SU-DHL-6 (cell line): ENCODE data around the gene ELANE.

ENCODE experiments used
- H2AFZ ChIP-seq: fragments of 200-600 bp; sonication (generic); 2 replicates; pipeline ENCODE4 v1.6.1; 2014; ENCODE audit warnings: low read depth, mild to moderate bottlenecking, moderate library complexity, mixed read lengths, antibody characterized with exemption, low read length; ENCODE audit not compliant: severe bottlenecking
- H3F3A ChIP-seq: fragments of 200-600 bp; shearing (Covaris generic); 2 replicates; pipeline ENCODE4 v1.6.0; 2016; ENCODE audit warnings: antibody characterized with exemption, mild to moderate bottlenecking; ENCODE audit not compliant: insufficient read depth
- H3K27ac ChIP-seq: fragments of 200-600 bp; sonication (generic); 2 replicates; pipeline ENCODE4 v1.5.1; 2016; ENCODE audit warnings: low read depth, mild to moderate bottlenecking, low read length, moderate library complexity, mixed read lengths
- H3K27me3 ChIP-seq: fragments of 200-600 bp; sonication (generic), shearing (Covaris generic); 2 replicates; pipeline ENCODE4 v1.6.0; 2014; ENCODE audit warnings: mild to moderate bottlenecking, low read length
- H3K36me3 ChIP-seq: fragments of 200-600 bp; sonication (generic); 2 replicates; pipeline ENCODE4 v1.6.1; 2014; ENCODE audit warnings: mild to moderate bottlenecking, low read length, mixed read lengths
- H3K4me2 ChIP-seq: fragments of 300-600, 200-600 bp; shearing (Covaris generic), sonication (generic); 2 replicates; pipeline ENCODE4 v1.6.0; 2014; ENCODE audit warnings: low read length, low read depth, mild to moderate bottlenecking; ENCODE audit not compliant: poor library complexity, severe bottlenecking
- H3K4me3 ChIP-seq: fragments of 200-600 bp; sonication (generic); 2 replicates; pipeline ENCODE4 v1.5.1; 2014; ENCODE audit warnings: antibody characterized with exemption, low read length, mild to moderate bottlenecking, mixed read lengths; ENCODE audit not compliant: insufficient read depth, poor library complexity, severe bottlenecking
- H3K79me2 ChIP-seq: fragments of 200-600 bp; sonication (generic); 2 replicates; pipeline ENCODE4 v1.6.1; 2014; ENCODE audit warnings: mild to moderate bottlenecking, low read length, moderate library complexity; ENCODE audit not compliant: insufficient read depth
- H3K9ac ChIP-seq: fragments of 200-600 bp; sonication (generic); 2 replicates; pipeline ENCODE4 v1.7.0; 2014; ENCODE audit warnings: mild to moderate bottlenecking, low read length
- H3K9me2 ChIP-seq: fragments of 200-600 bp; sonication (generic); replicated peaks from 2 replicates; pipeline ENCODE4 v1.6.1; 2014; ENCODE audit warnings: low read length; ENCODE audit not compliant: insufficient read depth
- H3K9me3 ChIP-seq: fragments of 200-600 bp; sonication (generic); 2 replicates; pipeline ENCODE4 v1.6.1; 2014; ENCODE audit warnings: low read length, mixed read lengths; ENCODE audit not compliant: insufficient read depth
- H4K20me1 ChIP-seq: fragments of 200-600 bp; sonication (generic); 2 replicates; pipeline ENCODE4 v1.6.1; 2014; ENCODE audit warnings: low read depth, mild to moderate bottlenecking, antibody characterized with exemption, low read length, moderate library complexity, mixed read lengths
- EZH2phosphoT487 ChIP-seq: fragments of 200-600 bp; sonication (generic), shearing (Covaris generic); conservative IDR thresholded peaks from 2 replicates; pipeline ENCODE4 v1.6.1; 2018; ENCODE audit warnings: mild to moderate bottlenecking, antibody characterized with exemption, low read length, moderate library complexity, mixed read lengths
- TF ChIP-seq, protein P1 (sequence below): fragments of 200-600 bp; sonication (generic); IDR thresholded peaks from one replicate; pipeline ENCODE4 v1.5.1; 2017; ENCODE audit warnings: antibody characterized with exemption, mild to moderate bottlenecking, low read length, moderate library complexity; ENCODE audit not compliant: insufficient read depth, poor library complexity, severe bottlenecking

The ELANE gene

GRCh38 chr19:805600-806550 lies 46.2 kb upstream of the ELANE start:
- Histone ChIP-seq H3K36me3 (peaks cover 15% of the 10 kb centered on the region; the same call in 1 of the 2 replicates), H3K27me3 (no peaks in the 10 kb centered on the region), H3K9me3 (no peaks in the 10 kb centered on the region), H3F3A (peaks cover 10% of the 10 kb centered on the region; the same call in 1 of the 2 replicates), H3K9ac (no peak overlapping the region), H3K27ac (no peak overlapping the region), H3K4me3 (no peak overlapping the region), H3K79me2 (peaks cover 60% of the 10 kb centered on the region), H3K9me2 (no peaks in the 10 kb centered on the region), H4K20me1 (peaks cover 30% of the 10 kb centered on the region), H2AFZ (no peak overlapping the region), H3K4me2 (no peak overlapping the region)
- no peak for TF ChIP-seq EZH2phosphoT487

DNA sequence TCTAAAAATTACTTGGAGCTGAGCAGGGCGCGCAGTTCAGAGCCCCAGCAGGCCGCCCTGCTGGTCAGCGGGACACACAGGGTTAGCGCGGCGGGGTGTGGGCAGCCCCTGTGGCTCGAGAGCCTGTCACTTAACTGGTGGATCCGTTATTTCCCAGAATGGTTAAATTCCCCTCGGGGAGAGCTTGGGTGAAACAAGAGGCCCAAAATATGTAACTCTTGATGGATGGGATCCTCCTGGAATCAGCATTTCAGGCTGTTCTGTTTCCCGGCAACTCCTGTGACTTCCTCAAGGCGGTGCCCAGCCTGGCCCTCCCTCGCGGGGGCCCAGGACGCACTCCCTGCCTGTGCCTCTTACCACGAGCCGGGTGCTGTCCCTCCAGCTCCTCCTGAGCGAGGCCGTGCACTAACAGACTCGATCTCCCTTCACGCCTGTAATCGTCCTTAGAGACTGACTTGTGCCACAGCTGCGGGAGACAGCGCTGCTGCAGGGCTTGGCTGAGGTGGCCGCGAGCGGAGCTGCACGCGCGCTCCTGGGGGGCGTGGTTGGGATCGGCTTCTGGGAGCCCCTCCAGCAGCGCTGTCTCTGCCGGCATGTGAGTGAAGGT lies 45.2 kb upstream of the ELANE start:
- Histone ChIP-seq H3K9me3 (no peaks in the 10 kb centered on the region), H3K27ac (no peak overlapping the region), H3K36me3 (peaks cover 15% of the 10 kb centered on the region; the same call in 1 of the 2 replicates), H4K20me1 (peaks cover 21% of the 10 kb centered on the region), H3K9me2 (no peaks in the 10 kb centered on the region), H3K9ac (no peak overlapping the region), H3K4me3 (no peak overlapping the region), H2AFZ (no peak overlapping the region), H3K27me3 (no peaks in the 10 kb centered on the region), H3K79me2 (peaks cover 50% of the 10 kb centered on the region), H3F3A (peaks cover 20% of the 10 kb centered on the region), H3K4me2 (no peak overlapping the region)
- TF ChIP-seq, protein P1, sequence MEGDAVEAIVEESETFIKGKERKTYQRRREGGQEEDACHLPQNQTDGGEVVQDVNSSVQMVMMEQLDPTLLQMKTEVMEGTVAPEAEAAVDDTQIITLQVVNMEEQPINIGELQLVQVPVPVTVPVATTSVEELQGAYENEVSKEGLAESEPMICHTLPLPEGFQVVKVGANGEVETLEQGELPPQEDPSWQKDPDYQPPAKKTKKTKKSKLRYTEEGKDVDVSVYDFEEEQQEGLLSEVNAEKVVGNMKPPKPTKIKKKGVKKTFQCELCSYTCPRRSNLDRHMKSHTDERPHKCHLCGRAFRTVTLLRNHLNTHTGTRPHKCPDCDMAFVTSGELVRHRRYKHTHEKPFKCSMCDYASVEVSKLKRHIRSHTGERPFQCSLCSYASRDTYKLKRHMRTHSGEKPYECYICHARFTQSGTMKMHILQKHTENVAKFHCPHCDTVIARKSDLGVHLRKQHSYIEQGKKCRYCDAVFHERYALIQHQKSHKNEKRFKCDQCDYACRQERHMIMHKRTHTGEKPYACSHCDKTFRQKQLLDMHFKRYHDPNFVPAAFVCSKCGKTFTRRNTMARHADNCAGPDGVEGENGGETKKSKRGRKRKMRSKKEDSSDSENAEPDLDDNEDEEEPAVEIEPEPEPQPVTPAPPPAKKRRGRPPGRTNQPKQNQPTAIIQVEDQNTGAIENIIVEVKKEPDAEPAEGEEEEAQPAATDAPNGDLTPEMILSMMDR, result no peak
- TF ChIP-seq EZH2phosphoT487, result no peak

- Histone ChIP-seq H3K9ac (no peak overlapping the region), H3K36me3 (peaks cover 15% of the 10 kb centered on the region; the same call in 1 of the 2 replicates), H3F3A (peaks cover 20% of the 10 kb centered on the region), H3K9me2 (no peaks in the 10 kb centered on the region), H3K27ac (no peak overlapping the region), H4K20me1 (peaks cover 12% of the 10 kb centered on the region), H3K27me3 (no peaks in the 10 kb centered on the region), H3K4me3 (no peak overlapping the region), H3K9me3 (no peaks in the 10 kb centered on the region), H2AFZ (no peak overlapping the region), H3K4me2 (no peak overlapping the region), H3K79me2 (peaks cover 40% of the 10 kb centered on the region)
- TF ChIP-seq, protein P1, result no peak
- TF ChIP-seq EZH2phosphoT487, result no peak
Measured at GRCh38 chr19:807627-808422, 44.3 kb upstream of the ELANE start.
